ENCODE data around the gene USHBP1. TPM values are rescaled to one million over a fixed set of nuclear protein-coding genes. Genes with fewer than 3 reads are reported as not detected.

The USHBP1 gene
- total RNA-seq, 4 donors from 2014 or later: 3.4 to 39.9 (median 4.8) TPM

GRCh38 chr19:17244618-17245534 lies 19.7 kb downstream of the USHBP1 start:
- no peak for TF ChIP-seq CTCF (IDR thresholded peaks at IDR 0.05; ENCODE audit: low read depth)

DNA sequence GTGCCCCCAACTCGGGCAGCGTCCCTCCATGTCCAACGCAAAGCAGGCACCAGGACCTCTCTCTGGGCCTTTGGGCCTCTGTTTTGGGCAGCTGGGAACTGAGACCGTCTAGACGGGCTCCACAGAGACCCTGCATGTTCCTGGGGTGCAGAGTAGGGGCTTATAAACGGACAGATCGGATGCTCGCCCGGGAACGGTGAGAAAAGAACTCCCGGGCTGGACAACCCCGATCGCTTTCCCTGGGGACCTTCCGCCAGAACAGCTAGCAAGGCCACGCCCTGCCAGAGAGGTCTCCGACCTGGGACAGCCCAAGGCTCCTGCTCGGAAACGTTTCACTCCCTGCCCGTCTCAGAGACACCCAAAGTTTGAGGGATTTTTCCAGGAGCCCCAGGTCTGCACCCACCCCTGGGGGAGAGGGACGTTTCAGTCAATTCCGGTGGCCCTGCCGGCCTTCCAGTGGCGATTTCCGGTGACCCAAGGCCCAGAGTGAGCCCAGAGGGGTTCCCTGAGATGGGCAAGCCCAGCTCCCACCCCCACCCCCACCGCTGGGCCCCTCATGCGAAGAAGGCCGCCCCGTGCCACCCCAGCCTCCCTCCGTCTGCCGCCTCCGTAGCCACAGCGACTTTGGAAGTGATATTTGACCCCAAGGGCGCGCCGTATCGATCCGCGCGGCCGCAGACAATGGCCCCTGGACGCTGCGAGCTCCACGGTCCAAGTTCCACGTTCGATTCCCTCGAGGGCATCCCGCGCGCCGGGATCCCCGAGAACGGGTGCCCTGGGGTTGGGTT lies 20.5 kb downstream of the USHBP1 start:
- no peak for TF ChIP-seq CTCF (IDR thresholded peaks at IDR 0.05; ENCODE audit: low read depth)

- no peak for TF ChIP-seq CTCF (IDR thresholded peaks at IDR 0.05; ENCODE audit: low read depth)
Measured at GRCh38 chr19:17243211-17243829, 21.2 kb downstream of the USHBP1 start.

GRCh38 chr19:17242431-17243208 lies 21.9 kb downstream of the USHBP1 start:
- no peak for TF ChIP-seq CTCF (IDR thresholded peaks at IDR 0.05; ENCODE audit: low read depth)

DNA sequence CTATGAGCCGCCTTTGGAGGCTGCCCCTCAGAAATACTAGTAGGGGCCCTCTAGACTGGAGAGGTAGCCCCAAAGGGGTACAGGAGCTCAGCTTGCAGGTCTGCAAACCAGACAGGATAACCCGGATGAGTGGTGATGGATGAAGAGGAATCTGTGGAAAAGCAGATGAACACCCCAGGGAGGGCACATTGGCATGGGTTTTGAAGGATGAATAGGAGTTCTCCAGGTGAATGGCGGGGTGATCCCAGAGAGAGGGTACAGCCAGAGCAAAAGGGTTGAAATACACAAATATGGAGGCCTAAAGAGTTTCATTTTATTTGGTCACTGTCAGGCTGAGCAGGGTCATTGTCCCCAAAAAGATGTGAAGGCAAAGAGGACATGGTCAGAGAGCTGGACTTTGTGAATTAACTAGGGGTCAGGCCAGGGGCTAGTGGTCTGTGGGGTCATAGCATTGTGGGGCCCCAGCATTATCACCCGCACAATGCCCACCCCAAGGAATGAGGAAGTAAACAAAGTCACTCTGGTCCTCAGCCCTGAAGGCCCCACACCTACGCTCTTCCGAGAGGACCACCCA lies 23.6 kb downstream of the USHBP1 start:
- TF ChIP-seq CTCF (IDR thresholded peaks at IDR 0.05; ENCODE audit: low read depth): no peak

- no peak for TF ChIP-seq CTCF (IDR thresholded peaks at IDR 0.05; ENCODE audit: low read depth)
Measured at GRCh38 chr19:17240062-17240752, 24.3 kb downstream of the USHBP1 start.
